IPS-18a (cell line): ENCODE measurements around the gene STKLD1.
"Not testable (repeated sequence)": the region's sequence is repeated elsewhere in the genome, so short reads cannot be mapped to it uniquely, and the experiment has no call there.

Source experiments
- H3K27ac ChIP-seq: one replicate; pipeline ENCODE4 v1.5.1; 2013; ENCODE audit warnings: low read length
- H3K27me3 ChIP-seq: one replicate; pipeline ENCODE4 v1.6.1; 2013; ENCODE audit warnings: mild to moderate bottlenecking, low read length; ENCODE audit not compliant: control insufficient read depth, insufficient read depth
- H3K36me3 ChIP-seq: one replicate; pipeline ENCODE4 v1.6.1; 2013; ENCODE audit warnings: low read depth, low read length; ENCODE audit not compliant: control insufficient read depth
- H3K4me1 ChIP-seq: one replicate; pipeline ENCODE4 v1.6.1; 2013; ENCODE audit warnings: low read depth, low read length; ENCODE audit not compliant: control insufficient read depth
- H3K4me3 ChIP-seq: one replicate; pipeline ENCODE4 v1.5.1; 2013; ENCODE audit warnings: low read length
- H3K9ac ChIP-seq: one replicate; pipeline ENCODE4 v1.6.1; 2013; ENCODE audit warnings: mild to moderate bottlenecking, low read length, moderate library complexity
- H3K9me3 ChIP-seq: one replicate; pipeline ENCODE4 v1.6.1; 2013; ENCODE audit warnings: low read depth, low read length; ENCODE audit not compliant: control insufficient read depth

Gene STKLD1

DNA sequence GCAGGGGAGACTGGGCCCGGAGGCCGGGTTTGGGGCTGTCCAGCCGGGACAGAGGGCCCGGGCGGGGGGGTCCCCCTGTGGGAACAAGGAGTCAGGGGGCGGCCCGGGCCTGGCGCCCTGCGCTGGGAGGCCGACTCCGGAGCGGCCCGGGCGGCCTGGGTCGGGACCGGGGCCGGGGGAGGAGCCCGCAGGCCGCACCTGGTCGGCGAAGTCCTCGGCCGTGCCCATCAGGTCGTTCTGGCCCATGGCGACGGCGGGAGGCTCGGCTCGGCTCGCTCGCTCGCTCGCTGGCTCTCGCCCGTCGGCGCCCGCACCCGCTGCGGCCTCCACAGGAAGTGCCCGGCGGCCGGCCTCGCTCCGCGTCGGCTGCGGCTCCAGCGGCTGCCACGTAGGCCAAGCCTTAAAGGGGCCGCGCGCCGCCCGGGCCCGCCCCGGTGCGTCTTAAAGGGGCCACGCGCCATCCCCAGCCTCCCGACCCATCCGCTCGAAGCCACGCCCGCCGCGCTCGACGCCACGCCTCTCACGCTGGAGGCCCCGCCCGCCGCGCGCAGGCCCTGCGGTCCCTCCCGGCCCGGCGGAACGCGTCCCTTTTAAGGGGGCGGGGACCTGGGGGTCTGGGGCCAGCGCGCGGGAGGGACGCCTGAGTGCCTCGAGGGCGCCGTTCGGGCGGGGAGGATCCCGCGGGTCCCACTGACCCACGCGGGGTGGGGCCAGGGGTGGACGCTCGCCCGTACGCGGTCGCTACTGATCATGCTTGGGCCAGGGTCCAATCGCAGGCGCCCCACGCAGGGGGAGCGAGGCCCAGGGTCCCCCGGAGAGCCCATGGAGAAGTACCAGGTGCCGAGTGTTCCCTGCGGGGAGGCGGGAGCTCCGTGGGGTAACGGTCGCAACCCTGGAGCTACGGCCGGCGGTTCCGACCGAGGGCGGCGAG is at the start of gene STKLD1, which contains the start of gene SURF4:
TSS of gene STKLD1 (plus strand) at position 643 of the 931 bp plus-strand sequence. CDS start at position 751, 108 bp downstream.
TSS of gene SURF4 (minus strand) at position 337 of the 931 bp plus-strand sequence. CDS start at position 246, 91 bp downstream.
- H3K9ac ChIP-seq, result peak within 1 kb of the TSS; percentile 84
- H3K4me1 ChIP-seq, result peaks cover 8% of the 10 kb centered on the region
- no peak within 1 kb of the TSS for H3K27ac ChIP-seq
- no peaks in the 10 kb centered on the region for H3K9me3 ChIP-seq
- H3K27me3 ChIP-seq, result peaks cover 22% of the 10 kb centered on the region
- H3K4me3 ChIP-seq, result peak within 1 kb of the TSS; percentile 95
- peaks cover 7% of the 10 kb centered on the region for H3K36me3 ChIP-seq

DNA sequence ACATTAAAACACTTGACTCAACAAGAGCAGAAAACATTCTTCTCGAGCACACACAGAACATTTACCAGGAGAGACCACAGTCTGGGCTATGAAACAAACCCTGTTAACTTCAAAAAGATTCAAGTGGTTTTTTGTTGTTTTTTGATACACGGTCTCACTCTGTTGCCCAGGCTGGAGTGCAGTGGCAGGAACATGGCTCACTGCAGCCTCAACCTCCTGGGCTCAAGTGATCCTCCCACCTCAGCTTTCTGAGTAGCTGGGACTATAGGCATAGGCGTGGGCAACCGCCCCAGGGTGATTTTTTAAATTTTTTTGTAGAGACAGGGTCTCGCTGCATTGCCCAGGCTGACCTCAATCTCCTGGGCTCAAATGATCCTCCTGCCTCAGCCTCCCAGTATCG is 49.1 kb upstream of the STKLD1 start:
- not testable (repeated sequence) for H3K4me3 ChIP-seq, H3K9me3 ChIP-seq, H3K4me1 ChIP-seq, H3K9ac ChIP-seq, H3K27me3 ChIP-seq, H3K27ac ChIP-seq
- H3K36me3 ChIP-seq, result peaks cover 16% of the 10 kb centered on the region

DNA sequence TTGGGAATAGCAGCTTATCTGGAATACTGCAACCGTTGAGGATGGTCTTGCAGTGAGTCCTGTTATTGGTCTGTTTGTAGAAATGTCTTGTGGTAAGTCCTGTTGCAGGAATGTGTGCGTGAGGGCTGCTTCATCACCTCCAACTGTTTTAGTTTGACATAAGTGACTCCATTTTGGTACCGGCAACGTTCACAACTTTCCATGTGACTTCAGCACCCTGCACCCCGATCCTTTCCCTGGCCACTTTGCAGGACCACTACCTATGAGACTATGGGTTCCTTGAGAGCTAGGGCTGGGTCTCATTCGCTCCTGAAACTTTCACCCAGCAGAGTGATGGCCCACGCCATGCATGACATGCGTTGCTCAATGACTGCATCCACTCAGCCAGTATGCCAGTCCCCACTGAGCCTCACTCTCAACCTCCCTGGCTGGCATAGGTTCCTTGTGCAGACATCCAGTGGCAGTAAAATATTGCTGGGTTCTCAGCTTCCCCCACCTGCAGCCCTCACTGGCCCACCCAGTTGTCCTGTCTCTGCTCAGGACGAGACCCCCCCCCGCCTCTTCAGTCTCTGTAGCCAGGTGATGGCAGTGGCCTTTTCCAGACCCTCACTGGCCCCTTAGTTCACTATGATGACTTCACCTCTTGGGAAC is 48.2 kb upstream of the STKLD1 start:
- no peak overlapping the region for H3K4me3 ChIP-seq
- H3K4me1 ChIP-seq, result no peaks in the 10 kb centered on the region
- H3K36me3 ChIP-seq, result peaks cover 26% of the 10 kb centered on the region
- no peaks in the 10 kb centered on the region for H3K27me3 ChIP-seq
- H3K9me3 ChIP-seq, result peaks cover 10% of the 10 kb centered on the region
- no peak overlapping the region for H3K9ac ChIP-seq
- no peak overlapping the region for H3K27ac ChIP-seq

DNA sequence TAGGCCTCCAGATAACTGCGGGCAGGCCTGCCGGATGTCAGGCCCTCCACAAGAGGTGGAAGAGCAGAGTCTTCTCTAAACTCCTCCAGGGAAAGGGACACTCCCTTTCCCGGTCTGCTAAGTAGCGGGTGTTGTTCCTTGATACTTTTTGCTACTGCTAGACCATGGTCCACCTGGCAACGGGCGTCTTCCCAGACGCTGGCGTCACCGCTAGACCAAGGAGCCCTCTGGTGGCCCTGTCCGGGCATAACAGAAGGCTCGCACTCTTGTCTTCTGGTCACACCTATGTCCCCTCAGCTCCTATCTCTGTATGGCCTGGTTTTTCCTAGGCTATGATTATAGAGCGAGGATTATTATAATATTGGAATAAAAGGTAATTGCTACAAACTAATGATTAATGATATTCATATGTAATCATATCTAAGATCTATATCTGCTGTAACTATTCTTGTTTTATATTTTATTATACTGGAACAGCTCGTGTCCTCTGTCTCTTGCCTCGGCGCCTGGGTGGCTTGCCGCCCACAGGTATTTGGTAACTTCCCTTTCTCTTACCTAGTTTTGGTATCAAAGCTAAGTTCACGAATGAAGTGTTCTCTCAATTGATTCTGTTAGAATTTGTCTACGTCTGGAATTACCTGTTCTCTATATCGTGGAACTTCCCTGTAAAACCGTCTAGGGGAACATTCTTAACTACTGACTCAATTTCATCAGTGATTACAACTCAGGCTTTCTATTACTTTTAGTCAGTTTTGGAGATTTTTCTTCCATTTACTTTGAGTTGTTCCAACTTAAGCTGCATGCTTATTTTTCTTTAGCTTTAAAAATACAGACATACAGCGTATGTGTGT is 46.6 kb upstream of the STKLD1 start:
- not testable (repeated sequence) for H3K9me3 ChIP-seq, H3K9ac ChIP-seq, H3K27me3 ChIP-seq, H3K4me1 ChIP-seq, H3K4me3 ChIP-seq, H3K27ac ChIP-seq
- peaks cover 42% of the 10 kb centered on the region for H3K36me3 ChIP-seq

DNA sequence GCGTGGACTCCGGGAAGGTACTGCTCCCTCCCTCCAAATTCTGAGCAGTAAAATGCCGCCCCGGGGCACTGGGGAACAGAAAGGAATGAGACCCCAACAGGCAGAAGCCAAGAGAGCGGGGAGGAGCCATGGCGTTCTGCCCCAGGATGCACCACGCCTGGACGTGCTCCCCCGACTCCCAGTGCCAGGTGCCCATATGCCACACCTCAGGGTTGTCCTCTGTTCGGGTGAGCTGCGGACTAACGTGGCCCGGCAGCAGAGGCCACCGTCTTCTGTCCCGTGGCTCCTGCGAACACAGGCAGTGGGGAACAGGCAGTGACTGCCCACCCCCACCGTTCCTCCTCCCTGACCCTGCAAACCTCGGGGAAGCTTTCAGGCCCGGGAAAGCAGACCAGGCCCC is 44.9 kb upstream of the STKLD1 start:
- H3K27ac ChIP-seq, result no peak overlapping the region
- no peaks in the 10 kb centered on the region for H3K9me3 ChIP-seq
- H3K36me3 ChIP-seq, result peaks cover 42% of the 10 kb centered on the region
- H3K4me3 ChIP-seq, result no peak overlapping the region
- H3K27me3 ChIP-seq, result no peaks in the 10 kb centered on the region
- no peak overlapping the region for H3K9ac ChIP-seq
- no peaks in the 10 kb centered on the region for H3K4me1 ChIP-seq

DNA sequence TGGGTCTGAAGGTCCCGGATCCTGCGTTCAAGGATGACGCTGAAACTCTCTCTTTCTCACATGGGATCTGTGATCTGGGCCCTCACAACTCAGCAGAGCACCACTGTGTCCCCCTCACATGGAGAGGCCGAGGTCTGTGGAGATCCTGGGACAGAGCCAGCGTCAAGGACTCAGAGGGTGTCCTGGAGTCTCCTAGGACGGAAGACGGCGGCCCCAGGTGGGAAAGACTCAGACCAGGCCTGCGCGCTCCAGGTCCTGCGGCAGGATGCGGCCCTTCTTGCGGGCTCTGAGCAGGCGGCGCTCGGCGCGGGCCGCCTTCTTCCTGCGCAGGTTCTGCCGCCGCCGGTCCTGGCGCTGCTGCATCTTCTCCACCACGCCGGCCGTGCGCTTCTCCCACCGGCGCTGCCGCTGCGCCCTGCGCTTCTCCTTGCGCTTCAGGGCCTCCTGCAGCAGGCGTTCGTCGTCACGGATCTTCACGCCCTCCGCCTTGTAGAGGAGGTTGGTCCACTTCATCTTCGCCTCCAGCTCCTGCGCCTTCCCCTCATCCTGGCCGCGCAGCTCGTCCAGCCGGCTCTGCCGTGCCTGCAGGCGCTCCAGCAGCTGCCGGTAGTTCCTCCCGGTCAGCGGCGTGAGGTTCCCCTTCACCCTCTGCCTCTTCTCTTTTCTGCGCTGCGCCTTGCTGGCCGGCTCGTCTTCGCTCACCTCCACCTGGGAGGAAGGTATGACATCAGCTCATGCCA is 44.4 kb upstream of the STKLD1 start:
- peaks cover 42% of the 10 kb centered on the region for H3K36me3 ChIP-seq

DNA sequence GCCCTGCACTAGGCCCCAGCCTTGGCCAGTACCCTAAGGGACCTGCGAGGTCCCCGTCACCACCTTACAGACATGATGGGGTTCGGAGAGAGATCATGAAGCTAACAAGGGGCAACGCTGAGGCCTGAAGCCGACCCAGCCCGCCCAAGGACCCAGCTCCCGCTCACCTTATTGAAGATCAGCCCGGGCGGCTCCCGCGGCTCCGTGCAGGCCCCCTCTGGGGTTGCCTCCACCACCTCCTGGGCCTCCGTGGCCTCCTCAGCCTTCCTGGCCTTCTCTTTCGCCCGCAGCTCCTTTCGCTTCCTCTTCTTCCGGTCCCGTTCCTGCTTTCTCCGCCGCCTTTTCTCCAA is 43.8 kb upstream of the STKLD1 start:
- no peaks in the 10 kb centered on the region for H3K9me3 ChIP-seq
- H3K36me3 ChIP-seq, result peaks cover 42% of the 10 kb centered on the region
- H3K9ac ChIP-seq, result no peak overlapping the region

More for the DNA sequence above, 44.4 kb upstream of the STKLD1 start:
- Histone ChIP-seq H3K9me3 (no peaks in the 10 kb centered on the region), H3K4me1 (peaks cover 3% of the 10 kb centered on the region), H3K27me3 (no peaks in the 10 kb centered on the region), H3K9ac (no peak overlapping the region), H3K27ac (no peak overlapping the region), H3K4me3 (no peak overlapping the region)

DNA sequence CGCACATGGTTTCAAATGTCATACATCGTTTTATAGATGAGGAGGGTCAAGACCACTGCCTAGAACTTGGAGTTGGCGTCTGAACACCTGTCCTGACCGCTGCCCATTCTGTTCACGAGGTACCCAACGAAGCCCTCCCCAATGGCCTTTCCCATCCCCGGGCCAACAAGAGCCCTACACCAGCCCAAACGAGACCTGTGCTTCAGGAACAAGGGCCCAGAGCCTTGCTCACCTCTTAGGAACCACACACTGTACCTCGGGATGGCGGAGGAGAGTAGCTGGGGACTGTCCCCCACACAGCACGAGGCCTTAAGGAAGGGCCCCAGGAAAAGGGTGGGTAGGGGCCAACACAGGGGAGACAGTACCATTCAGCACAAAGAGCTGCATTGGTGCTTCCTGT is 43.2 kb upstream of the STKLD1 start:
- Histone ChIP-seq H3K36me3 (peaks cover 42% of the 10 kb centered on the region), H3K9me3 (no peaks in the 10 kb centered on the region), H3K4me1 (peaks cover 3% of the 10 kb centered on the region), H3K4me3 (no peak overlapping the region), H3K27ac (no peak overlapping the region), H3K27me3 (no peaks in the 10 kb centered on the region), H3K9ac (no peak overlapping the region)

More for the DNA sequence above, 43.8 kb upstream of the STKLD1 start:
- H3K4me1 ChIP-seq, result peaks cover 3% of the 10 kb centered on the region
- H3K27me3 ChIP-seq, result no peaks in the 10 kb centered on the region
- no peak overlapping the region for H3K27ac ChIP-seq
- H3K4me3 ChIP-seq, result no peak overlapping the region

DNA sequence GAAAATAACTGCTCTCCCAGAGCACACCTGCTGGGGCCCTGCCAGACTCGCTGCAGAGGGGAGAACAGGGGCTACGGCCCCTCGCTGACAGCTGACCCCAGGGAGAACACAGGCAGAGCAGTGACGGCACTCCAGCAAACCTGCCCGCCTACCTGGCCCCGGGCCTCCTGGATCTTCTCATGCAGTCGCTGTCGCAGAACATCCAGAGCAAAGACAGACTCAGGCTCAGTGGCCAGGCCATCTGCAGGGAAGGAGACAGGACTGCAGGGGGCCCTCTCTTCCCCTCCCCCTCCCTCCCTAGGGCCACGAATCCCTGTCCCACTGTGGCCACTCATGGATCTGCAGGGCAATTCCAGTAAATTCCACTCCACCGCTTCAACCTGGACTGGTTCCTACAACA is 42.6 kb upstream of the STKLD1 start:
- Histone ChIP-seq H3K4me1 (peaks cover 3% of the 10 kb centered on the region), H3K36me3 (peaks cover 42% of the 10 kb centered on the region), H3K9ac (no peak overlapping the region), H3K9me3 (no peaks in the 10 kb centered on the region), H3K27me3 (no peaks in the 10 kb centered on the region), H3K27ac (no peak overlapping the region), H3K4me3 (no peak overlapping the region)

DNA sequence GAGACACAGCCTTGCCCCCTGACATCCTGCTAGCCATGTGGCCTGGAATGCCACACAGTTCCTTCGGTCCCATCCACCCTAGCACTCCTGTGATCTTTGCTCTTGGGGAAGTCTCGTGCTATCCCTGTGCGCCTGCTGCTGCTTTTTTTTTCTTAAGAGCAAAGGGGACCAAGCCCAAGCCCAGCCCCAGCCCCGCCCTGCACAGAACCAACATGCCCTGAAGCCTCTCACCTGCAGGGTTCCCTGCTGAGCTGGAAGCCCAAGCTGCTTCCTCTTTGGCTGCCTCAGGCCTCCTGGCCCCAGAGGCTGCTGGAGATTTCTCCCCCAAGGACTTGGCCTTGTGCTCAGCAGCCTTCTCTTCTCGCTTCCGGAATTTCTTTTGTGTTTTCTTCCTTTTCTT is 42.0 kb upstream of the STKLD1 start:
- Histone ChIP-seq H3K27me3 (no peaks in the 10 kb centered on the region), H3K9ac (no peak overlapping the region), H3K9me3 (no peaks in the 10 kb centered on the region), H3K4me3 (peak overlapping the region; percentile 96), H3K4me1 (peaks cover 3% of the 10 kb centered on the region), H3K27ac (no peak overlapping the region), H3K36me3 (peaks cover 46% of the 10 kb centered on the region)

DNA sequence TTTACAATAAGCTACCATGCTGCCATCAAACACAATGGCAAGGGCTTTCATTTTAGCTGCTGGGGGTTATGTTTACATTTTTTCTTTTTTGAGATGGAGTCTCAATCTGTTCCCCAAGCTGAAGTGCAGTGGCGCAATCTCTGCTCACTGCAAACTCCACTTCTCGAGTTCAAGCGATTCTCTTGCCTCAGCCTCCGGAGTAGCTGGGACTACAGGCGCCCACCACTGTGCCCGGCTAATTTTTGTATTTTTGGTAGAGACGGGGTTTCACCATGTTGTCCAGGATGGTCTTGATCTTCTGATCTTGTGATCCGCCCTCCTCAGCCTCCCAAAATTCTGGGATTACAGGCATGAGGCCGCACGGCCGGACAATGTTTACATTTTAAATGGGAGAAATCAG is 41.3 kb upstream of the STKLD1 start:
- H3K27me3 ChIP-seq, H3K27ac ChIP-seq, H3K9me3 ChIP-seq, H3K4me1 ChIP-seq: not testable (repeated sequence)
- peak overlapping the region; percentile 94 for H3K9ac ChIP-seq
- H3K36me3 ChIP-seq, result peaks cover 53% of the 10 kb centered on the region
- peak overlapping the region; percentile 96 for H3K4me3 ChIP-seq
